ENCODE results near the gene DCUN1D2.

GRCh38 chr13:113520571-113520970, 30.1 kb upstream of the DCUN1D2 start:
- TF ChIP-seq, protein P1, sequence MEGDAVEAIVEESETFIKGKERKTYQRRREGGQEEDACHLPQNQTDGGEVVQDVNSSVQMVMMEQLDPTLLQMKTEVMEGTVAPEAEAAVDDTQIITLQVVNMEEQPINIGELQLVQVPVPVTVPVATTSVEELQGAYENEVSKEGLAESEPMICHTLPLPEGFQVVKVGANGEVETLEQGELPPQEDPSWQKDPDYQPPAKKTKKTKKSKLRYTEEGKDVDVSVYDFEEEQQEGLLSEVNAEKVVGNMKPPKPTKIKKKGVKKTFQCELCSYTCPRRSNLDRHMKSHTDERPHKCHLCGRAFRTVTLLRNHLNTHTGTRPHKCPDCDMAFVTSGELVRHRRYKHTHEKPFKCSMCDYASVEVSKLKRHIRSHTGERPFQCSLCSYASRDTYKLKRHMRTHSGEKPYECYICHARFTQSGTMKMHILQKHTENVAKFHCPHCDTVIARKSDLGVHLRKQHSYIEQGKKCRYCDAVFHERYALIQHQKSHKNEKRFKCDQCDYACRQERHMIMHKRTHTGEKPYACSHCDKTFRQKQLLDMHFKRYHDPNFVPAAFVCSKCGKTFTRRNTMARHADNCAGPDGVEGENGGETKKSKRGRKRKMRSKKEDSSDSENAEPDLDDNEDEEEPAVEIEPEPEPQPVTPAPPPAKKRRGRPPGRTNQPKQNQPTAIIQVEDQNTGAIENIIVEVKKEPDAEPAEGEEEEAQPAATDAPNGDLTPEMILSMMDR (conservative IDR thresholded peaks at IDR 0.05; ENCODE audit: low read depth, low read length), result no peak
- no peak for TF ChIP-seq EZH2 (IDR thresholded peaks at IDR 0.05; ENCODE audit: borderline replicate concordance, low read depth, low read length, poor library complexity, severe bottlenecking)
